Thyroid gland (tissue), 4 donors: ENCODE results near the gene ENDOG.

Source experiments
- POLR2A ChIP-seq, 2 donors: fragments of 450-650 bp; IDR thresholded peaks; one replicate each; pipeline ENCODE4 v1.6.1; 2017; ENCODE audit warnings: antibody characterized with exemption in 2 of 2, mild to moderate bottlenecking in 2 of 2, moderate library complexity in 1 of 2
- TF ChIP-seq, protein P1 (sequence below), 6 experiments: fragments of 200-600 bp in 3 of 6; fragments of 450-650 bp in 3 of 6; sonication (generic) in 3 of 6; IDR thresholded peaks; one replicate each; pipeline ENCODE4 v1.5.1; 2016 to 2019; ENCODE audit warnings: antibody characterized with exemption in 6 of 6, mild to moderate bottlenecking in 2 of 6, inconsistent platforms in 1 of 6, moderate library complexity in 1 of 6

DNA sequence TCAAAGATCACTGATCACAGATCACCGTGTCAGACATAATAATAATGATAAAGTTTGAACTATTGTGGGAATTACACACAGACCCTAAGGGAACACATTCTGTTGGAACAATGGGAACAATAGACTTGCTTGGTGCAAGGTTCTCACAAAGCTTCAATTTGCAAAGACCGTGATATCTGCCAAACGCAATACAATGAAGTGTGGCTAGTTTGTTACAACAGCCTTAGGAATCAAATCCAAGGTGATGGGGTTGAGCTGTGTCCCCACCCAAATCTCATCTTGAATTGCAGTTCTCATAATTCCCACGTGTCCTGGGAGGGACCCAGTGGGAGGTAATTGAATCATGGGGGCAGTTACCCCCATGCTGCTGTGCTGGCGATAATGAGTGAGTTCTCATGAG is 42.6 kb downstream of the ENDOG start:
- TF ChIP-seq, protein P1, sequence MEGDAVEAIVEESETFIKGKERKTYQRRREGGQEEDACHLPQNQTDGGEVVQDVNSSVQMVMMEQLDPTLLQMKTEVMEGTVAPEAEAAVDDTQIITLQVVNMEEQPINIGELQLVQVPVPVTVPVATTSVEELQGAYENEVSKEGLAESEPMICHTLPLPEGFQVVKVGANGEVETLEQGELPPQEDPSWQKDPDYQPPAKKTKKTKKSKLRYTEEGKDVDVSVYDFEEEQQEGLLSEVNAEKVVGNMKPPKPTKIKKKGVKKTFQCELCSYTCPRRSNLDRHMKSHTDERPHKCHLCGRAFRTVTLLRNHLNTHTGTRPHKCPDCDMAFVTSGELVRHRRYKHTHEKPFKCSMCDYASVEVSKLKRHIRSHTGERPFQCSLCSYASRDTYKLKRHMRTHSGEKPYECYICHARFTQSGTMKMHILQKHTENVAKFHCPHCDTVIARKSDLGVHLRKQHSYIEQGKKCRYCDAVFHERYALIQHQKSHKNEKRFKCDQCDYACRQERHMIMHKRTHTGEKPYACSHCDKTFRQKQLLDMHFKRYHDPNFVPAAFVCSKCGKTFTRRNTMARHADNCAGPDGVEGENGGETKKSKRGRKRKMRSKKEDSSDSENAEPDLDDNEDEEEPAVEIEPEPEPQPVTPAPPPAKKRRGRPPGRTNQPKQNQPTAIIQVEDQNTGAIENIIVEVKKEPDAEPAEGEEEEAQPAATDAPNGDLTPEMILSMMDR (IDR thresholded peaks at IDR 0.05), result no peak
- TF ChIP-seq POLR2A (IDR thresholded peaks at IDR 0.05), result no peak
